ENCODE results near the gene CENPT.
A peak's percentile ranks its signal among the peaks of the same experiment; 100 is the strongest.

Gene CENPT

GRCh38 chr16:67847064-67847861 is at the start of gene CENPT:
Gene CENPT, minus strand, starts transcription at chr16:67847693. Its CDS starts 13,834 bp downstream, at chr16:67833859.
- no peak for DNase-seq (ENCODE audit: low read depth in 2 of 2)

- no peak for DNase-seq (ENCODE audit: low read depth in 2 of 2)
Observed at GRCh38 chr16:67897231-67897630, 49.7 kb upstream of the CENPT start.

GRCh38 chr16:67893743-67894399 is 46.4 kb upstream of the CENPT start:
- no peak for DNase-seq (ENCODE audit: low read depth in 2 of 2)

GRCh38 chr16:67892899-67893742 is 45.6 kb upstream of the CENPT start, which contains the start of gene PSKH1:
Gene PSKH1, plus strand, starts transcription at chr16:67893254. Its CDS starts 15,496 bp downstream, at chr16:67908750.
- DNase-seq (ENCODE audit: low read depth in 2 of 2): peak; percentile 89 to 91

GRCh38 chr16:67892375-67892774 is 44.9 kb upstream of the CENPT start:
- no peak for DNase-seq (ENCODE audit: low read depth in 2 of 2)

GRCh38 chr16:67888331-67888730 is 40.8 kb upstream of the CENPT start:
- no peak for DNase-seq (ENCODE audit: low read depth in 2 of 2)

- no peak for DNase-seq (ENCODE audit: low read depth in 2 of 2)
Observed at GRCh38 chr16:67886387-67886786, 38.9 kb upstream of the CENPT start.

GRCh38 chr16:67885976-67886375 is 38.5 kb upstream of the CENPT start:
- no peak for DNase-seq (ENCODE audit: low read depth in 2 of 2)

GRCh38 chr16:67885545-67885944 is 38.1 kb upstream of the CENPT start:
- no peak for DNase-seq (ENCODE audit: low read depth in 2 of 2)

- DNase-seq (ENCODE audit: low read depth in 2 of 2): no peak
Observed at GRCh38 chr16:67884684-67885083, 37.2 kb upstream of the CENPT start, which contains the start of gene NRN1L. Gene NRN1L, plus strand, starts transcription at chr16:67884885. Its CDS starts 19 bp downstream, at chr16:67884904.

- peak; percentile 31 to 52 for DNase-seq (ENCODE audit: low read depth in 2 of 2)
Observed at GRCh38 chr16:67883872-67884261, 36.4 kb upstream of the CENPT start.

- no peak for DNase-seq (ENCODE audit: low read depth in 2 of 2)
Observed at GRCh38 chr16:67883146-67883871, 35.8 kb upstream of the CENPT start.

GRCh38 chr16:67882374-67883145 is 35.1 kb upstream of the CENPT start:
- DNase-seq (ENCODE audit: low read depth in 2 of 2): no peak

GRCh38 chr16:67881621-67882161 is 34.2 kb upstream of the CENPT start:
- no peak for DNase-seq (ENCODE audit: low read depth in 2 of 2)

GRCh38 chr16:67880584-67880983 is 33.1 kb upstream of the CENPT start:
- DNase-seq (ENCODE audit: low read depth in 2 of 2): no peak

- DNase-seq (ENCODE audit: low read depth in 2 of 2): no peak
Observed at GRCh38 chr16:67879936-67880335, 32.4 kb upstream of the CENPT start.

- DNase-seq (ENCODE audit: low read depth in 2 of 2): no peak
Observed at GRCh38 chr16:67879462-67879861, 32.0 kb upstream of the CENPT start.

- no peak for DNase-seq (ENCODE audit: low read depth in 2 of 2)
Observed at GRCh38 chr16:67878846-67879245, 31.4 kb upstream of the CENPT start.

GRCh38 chr16:67878232-67878631 is 30.7 kb upstream of the CENPT start:
- DNase-seq (ENCODE audit: low read depth in 2 of 2): no peak

GRCh38 chr16:67877064-67877463 is 29.6 kb upstream of the CENPT start:
- DNase-seq (ENCODE audit: low read depth in 2 of 2): no peak

All from stimulated activated CD8-positive, alpha-beta memory T cell treated with anti-CD3 and anti-CD28 coated beads, Interleukin-7, amount 100 ng/mL, for 4 hours (primary cell).